Neuronal stem cell (in vitro differentiated cells): ENCODE data around the gene TMC7.

Experiments used
- DNase-seq: peaks from one replicate; pipeline ENCODE4 v3.0.0-alpha.2; 2013; ENCODE audit warnings: low spot score
- H2AFZ ChIP-seq: one replicate; pipeline ENCODE4 v1.6.1; 2013; ENCODE audit warnings: mild to moderate bottlenecking, low read length, inconsistent platforms
- H2AK5ac ChIP-seq: 2 replicates; pipeline ENCODE4 v1.6.1; 2013; ENCODE audit warnings: low read depth, mild to moderate bottlenecking, inconsistent platforms, low read length, moderate library complexity, mixed read lengths
- H2BK120ac ChIP-seq: 2 replicates; pipeline ENCODE4 v1.6.1; 2013; ENCODE audit warnings: low read depth, mild to moderate bottlenecking, inconsistent platforms, low read length, moderate library complexity, mixed read lengths
- H2BK12ac ChIP-seq: one replicate; pipeline ENCODE4 v1.6.1; 2013; ENCODE audit warnings: low read length, inconsistent platforms
- H2BK15ac ChIP-seq: 2 replicates; pipeline ENCODE4 v1.6.1; 2013; ENCODE audit warnings: mild to moderate bottlenecking, low read length, inconsistent platforms, mixed read lengths
- H2BK5ac ChIP-seq: one replicate; pipeline ENCODE4 v1.6.1; 2013; ENCODE audit warnings: inconsistent platforms, mild to moderate bottlenecking, low read length, moderate library complexity
- H3K14ac ChIP-seq: one replicate; pipeline ENCODE4 v1.6.1; 2013; ENCODE audit warnings: low read length, inconsistent platforms
- H3K18ac ChIP-seq: 2 replicates; pipeline ENCODE4 v1.6.1; 2013; ENCODE audit warnings: low read length, inconsistent platforms
- H3K23ac ChIP-seq: 2 replicates; pipeline ENCODE4 v1.6.1; 2013; ENCODE audit warnings: low read depth, mild to moderate bottlenecking, mixed read lengths, low read length, inconsistent platforms; ENCODE audit not compliant: poor library complexity
- H3K27ac ChIP-seq: replicated peaks from 3 replicates; pipeline ENCODE4 v1.5.1; 2013; ENCODE audit warnings: low read length, inconsistent platforms
- H3K27me3 ChIP-seq, 3 experiments: 2 replicates each; pipeline ENCODE4 v1.6.1; 2013; ENCODE audit warnings: low read length in 3 of 3, mild to moderate bottlenecking in 2 of 3, inconsistent platforms in 1 of 3, low read depth in 1 of 3, mixed read lengths in 1 of 3, moderate library complexity in 1 of 3; ENCODE audit not compliant: control insufficient read depth in 3 of 3, insufficient read depth in 3 of 3
- H3K36me3 ChIP-seq, 2 donors: replicated peaks in 1 of 2; 2 replicates each; pipeline ENCODE4 v1.6.1; 2013; ENCODE audit warnings: low read length in 2 of 2; ENCODE audit not compliant: control insufficient read depth in 2 of 2, insufficient read depth in 2 of 2
- H3K4ac ChIP-seq: 2 replicates; pipeline ENCODE4 v1.6.1; 2013; ENCODE audit warnings: inconsistent platforms, mild to moderate bottlenecking, low read length, moderate library complexity
- H3K4me1 ChIP-seq, 2 donors: 1 replicate in 1 of 2; 2 replicates in 1 of 2; pipeline ENCODE4 v1.6.1; 2013; ENCODE audit warnings: low read length in 2 of 2, low read depth in 1 of 2; ENCODE audit not compliant: control insufficient read depth in 2 of 2, insufficient read depth in 1 of 2
- H3K4me2 ChIP-seq: one replicate; pipeline ENCODE4 v1.6.1; 2013; ENCODE audit warnings: mild to moderate bottlenecking, low read length, inconsistent platforms; ENCODE audit not compliant: insufficient read depth, poor library complexity, severe bottlenecking
- H3K4me3 ChIP-seq, 2 donors: 2 replicates each; pipeline ENCODE4 v1.5.1; 2013; ENCODE audit warnings: low read length in 2 of 2, mild to moderate bottlenecking in 2 of 2, inconsistent platforms in 1 of 2, moderate library complexity in 1 of 2
- H3K79me1 ChIP-seq: one replicate; pipeline ENCODE4 v1.6.1; 2013; ENCODE audit warnings: low read depth, mild to moderate bottlenecking, inconsistent platforms, low read length, moderate library complexity
- H3K9ac ChIP-seq: one replicate; pipeline ENCODE4 v1.6.1; 2013; ENCODE audit warnings: mild to moderate bottlenecking, low read depth, low read length, inconsistent platforms; ENCODE audit not compliant: poor library complexity
- H3K9me3 ChIP-seq, 2 donors: replicated peaks in 1 of 2; 2 replicates each; pipeline versions ENCODE3 to v1.6.1; 2013; ENCODE audit warnings: low read length in 2 of 2, mild to moderate bottlenecking in 2 of 2, inconsistent platforms in 1 of 2, low read depth in 1 of 2, mixed read lengths in 1 of 2, moderate library complexity in 1 of 2; ENCODE audit not compliant: control insufficient read depth in 2 of 2, insufficient read depth in 1 of 2
- H4K8ac ChIP-seq: one replicate; pipeline ENCODE4 v1.6.1; 2013; ENCODE audit warnings: low read depth, mild to moderate bottlenecking, inconsistent platforms, low read length, moderate library complexity
- H4K91ac ChIP-seq: one replicate; pipeline ENCODE4 v1.6.1; 2013; ENCODE audit warnings: low read length, low read depth, mild to moderate bottlenecking, inconsistent platforms; ENCODE audit not compliant: poor library complexity
- WGBS, 2 donors: extraction: QIAGEN DNeasy Blood & Tissue Kit; methylation state at CpG; one replicate each; pipeline ENCODE4 v1.1.7; 2013; ENCODE audit warnings: missing lambda C conversion rate in 2 of 2, mixed read lengths in 1 of 2; ENCODE audit not compliant: insufficient read length in 2 of 2, insufficient replicate concordance in 1 of 2; ENCODE audit errors: extremely low coverage in 2 of 2; 5-methylcytosine and 5-hydroxymethylcytosine counted together

The TMC7 gene

DNA sequence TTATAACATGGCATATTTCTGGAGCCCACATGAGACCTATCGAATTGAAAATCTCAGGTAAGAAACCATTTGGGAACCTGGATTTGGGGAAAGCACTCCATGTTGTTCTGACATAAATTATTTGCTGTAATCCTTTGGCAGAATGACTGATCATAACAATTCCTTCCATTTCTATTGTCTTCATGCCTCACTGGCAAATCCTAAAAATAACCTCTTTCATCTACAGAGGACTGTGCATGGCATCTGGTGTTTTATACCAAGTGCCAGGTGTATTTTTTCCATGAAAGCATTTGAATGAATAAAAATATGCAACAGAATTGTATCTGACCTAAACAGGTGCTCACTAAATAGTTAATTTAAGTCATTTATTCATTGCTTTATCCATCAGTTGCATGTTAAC is 50.0 kb downstream of the TMC7 start:
- H3K18ac ChIP-seq = no peak overlapping the region
- H2BK12ac ChIP-seq = no peak overlapping the region
- H3K79me1 ChIP-seq = peaks cover 3% of the 10 kb centered on the region
- no peak overlapping the region for H3K27ac ChIP-seq
- H2BK5ac ChIP-seq = no peak overlapping the region
- H2AK5ac ChIP-seq = no peak overlapping the region
- no peak overlapping the region for H3K4me3 ChIP-seq
- no peak overlapping the region for H2BK120ac ChIP-seq
- WGBS, 2 donors = no CpG with 5 or more reads among the region's 1 CpG
- no peak overlapping the region for H3K9ac ChIP-seq
- no peak overlapping the region for H4K91ac ChIP-seq
- no peaks in the 10 kb centered on the region for H3K4me1 ChIP-seq
- H3K4ac ChIP-seq = no peak overlapping the region
- H2BK15ac ChIP-seq = no peak overlapping the region
- peaks cover 0 to 2% of the 10 kb centered on the region in 2 donors for H3K9me3 ChIP-seq
- no peak overlapping the region for H2AFZ ChIP-seq
- H3K23ac ChIP-seq = no peak overlapping the region
- no peak overlapping the region for H3K4me2 ChIP-seq
- H3K27me3 ChIP-seq = no peaks in the 10 kb centered on the region
- no peak for DNase-seq
- H3K36me3 ChIP-seq = peaks cover 2 to 8% of the 10 kb centered on the region in 2 donors
- H3K14ac ChIP-seq = no peak overlapping the region
- no peak overlapping the region for H4K8ac ChIP-seq

GRCh38 chr16:19040400-19040799 is 56.7 kb downstream of the TMC7 start:
- no peaks in the 10 kb centered on the region for H3K79me1 ChIP-seq
- H3K18ac ChIP-seq = no peak overlapping the region

DNA sequence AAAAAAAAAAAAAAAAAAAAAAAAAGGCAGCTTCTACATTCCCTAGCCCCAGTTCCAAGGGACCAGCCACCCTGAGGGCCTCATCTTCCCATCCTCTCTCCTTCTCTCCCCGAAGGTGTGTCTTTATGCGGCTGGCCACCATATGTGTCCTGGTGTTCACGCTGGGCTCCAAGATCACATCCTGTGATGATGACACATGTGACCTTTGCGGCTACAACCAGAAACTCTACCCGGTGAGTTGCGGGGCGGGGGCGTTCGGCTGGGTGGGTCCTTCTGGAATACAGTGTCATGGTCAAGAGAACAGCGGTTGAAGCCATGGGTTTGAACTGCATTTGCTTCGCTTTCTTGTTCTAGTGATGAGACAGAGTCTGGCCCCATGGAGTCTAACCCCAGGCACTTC is 61.0 kb downstream of the TMC7 start:
- H2BK12ac ChIP-seq = no peak overlapping the region
- H3K36me3 ChIP-seq = peaks cover 17% of the 10 kb centered on the region in 2 donors
- H3K4me2 ChIP-seq = no peak overlapping the region
- no peak overlapping the region for H2AFZ ChIP-seq
- no peak overlapping the region for H2BK5ac ChIP-seq
- H4K91ac ChIP-seq = no peak overlapping the region
- H3K18ac ChIP-seq = no peak overlapping the region
- no peak overlapping the region for H2BK15ac ChIP-seq
- peaks cover 0 to 2% of the 10 kb centered on the region in 2 donors for H3K9me3 ChIP-seq
- no peaks in the 10 kb centered on the region for H3K27me3 ChIP-seq
- no peak overlapping the region for H3K9ac ChIP-seq
- no peak overlapping the region for H2BK120ac ChIP-seq
- no peak for DNase-seq
- WGBS, 2 donors = no CpG with 5 or more reads among the region's 11 CpGs
- H3K14ac ChIP-seq = no peak overlapping the region
- H4K8ac ChIP-seq = no peak overlapping the region
- no peak overlapping the region for H3K27ac ChIP-seq
- no peak overlapping the region for H3K23ac ChIP-seq
- no peak overlapping the region for H3K4ac ChIP-seq
- H3K79me1 ChIP-seq = no peaks in the 10 kb centered on the region
- H2AK5ac ChIP-seq = no peak overlapping the region
- no peaks in the 10 kb centered on the region for H3K4me1 ChIP-seq
- H3K4me3 ChIP-seq = no peak overlapping the region

More at GRCh38 chr16:19040400-19040799, 56.7 kb downstream of the TMC7 start:
- Histone ChIP-seq H4K91ac (no peak overlapping the region), H3K4me2 (no peak overlapping the region), H2BK5ac (no peak overlapping the region), H2BK12ac (no peak overlapping the region), H3K4me1 (no peaks in the 10 kb centered on the region), H3K9me3 (peaks cover 0 to 4% of the 10 kb centered on the region in 2 donors), H2BK15ac (no peak overlapping the region), H3K23ac (no peak overlapping the region), H2BK120ac (no peak overlapping the region), H3K14ac (no peak overlapping the region), H2AK5ac (no peak overlapping the region), H4K8ac (no peak overlapping the region), H3K9ac (no peak overlapping the region), H3K27me3 (no peaks in the 10 kb centered on the region), H3K4ac (no peak overlapping the region), H3K4me3 (no peak overlapping the region), H2AFZ (no peak overlapping the region), H3K36me3 (peaks cover 10 to 13% of the 10 kb centered on the region in 2 donors), H3K27ac (no peak overlapping the region)
- no peak for DNase-seq
- no CpG with 5 or more reads among the region's 2 CpGs for WGBS, 2 donors

GRCh38 chr16:19046062-19046461 is 62.3 kb downstream of the TMC7 start:
- H4K8ac ChIP-seq = no peak overlapping the region
- DNase-seq = no peak
- no peaks in the 10 kb centered on the region for H3K4me1 ChIP-seq
- no peak overlapping the region for H2AFZ ChIP-seq
- H3K9me3 ChIP-seq = no peaks in the 10 kb centered on the region
- H3K27ac ChIP-seq = no peak overlapping the region
- H2BK120ac ChIP-seq = no peak overlapping the region
- no peak overlapping the region for H3K14ac ChIP-seq
- H3K9ac ChIP-seq = no peak overlapping the region
- no peak overlapping the region for H3K23ac ChIP-seq
- H3K4me2 ChIP-seq = no peak overlapping the region
- H2AK5ac ChIP-seq = no peak overlapping the region
- H4K91ac ChIP-seq = no peak overlapping the region
- no peak overlapping the region for H2BK5ac ChIP-seq
- no peaks in the 10 kb centered on the region for H3K79me1 ChIP-seq
- no peak overlapping the region for H3K4me3 ChIP-seq
- no peaks in the 10 kb centered on the region for H3K27me3 ChIP-seq
- H2BK12ac ChIP-seq = no peak overlapping the region
- no peak overlapping the region for H3K18ac ChIP-seq
- no peak overlapping the region for H2BK15ac ChIP-seq
- H3K36me3 ChIP-seq = peaks cover 11% of the 10 kb centered on the region in 2 donors
- no CpG with 5 or more reads among the region's 2 CpGs for WGBS, 2 donors
- H3K4ac ChIP-seq = no peak overlapping the region
